NCI-H524 treated with DMSO at 0.1 percent for 48 hours (cell line): ENCODE measurements around the gene KITLG.
"Not testable (repeated sequence)": the region's sequence is repeated elsewhere in the genome, so short reads cannot be mapped to it uniquely, and the experiment has no call there.

Experiments
- DNase-seq: peaks from one replicate; lab custom pipeline; 2025; lab: John Stamatoyannopoulos, UW

The KITLG gene

DNA sequence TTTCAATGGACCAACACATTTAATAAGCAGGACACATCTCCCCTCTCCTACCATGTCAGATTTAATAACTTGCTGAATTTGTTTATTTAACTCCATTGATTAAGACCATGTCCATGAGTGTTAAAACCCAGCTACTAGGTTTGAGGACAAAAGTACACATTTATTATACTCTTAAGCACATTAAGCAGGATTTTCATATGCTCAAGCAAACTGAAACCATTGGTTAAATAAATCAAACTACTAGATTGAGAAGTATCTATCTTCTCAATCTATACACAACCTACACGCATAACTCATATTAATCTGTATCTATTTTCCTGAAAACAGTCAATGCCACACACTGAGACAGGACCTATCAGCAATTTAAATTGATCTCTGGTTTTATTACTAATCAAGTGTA is 85.2 kb downstream of the KITLG start:
- DNase-seq, result no peak

GRCh38 chr12:88494520-88494919 is 85.8 kb downstream of the KITLG start:
- DNase-seq, result no peak

- no peak for DNase-seq
Measured at GRCh38 chr12:88493636-88494035, 86.6 kb downstream of the KITLG start.

GRCh38 chr12:88490425-88490824 is 89.8 kb downstream of the KITLG start:
- DNase-seq, result no peak

DNA sequence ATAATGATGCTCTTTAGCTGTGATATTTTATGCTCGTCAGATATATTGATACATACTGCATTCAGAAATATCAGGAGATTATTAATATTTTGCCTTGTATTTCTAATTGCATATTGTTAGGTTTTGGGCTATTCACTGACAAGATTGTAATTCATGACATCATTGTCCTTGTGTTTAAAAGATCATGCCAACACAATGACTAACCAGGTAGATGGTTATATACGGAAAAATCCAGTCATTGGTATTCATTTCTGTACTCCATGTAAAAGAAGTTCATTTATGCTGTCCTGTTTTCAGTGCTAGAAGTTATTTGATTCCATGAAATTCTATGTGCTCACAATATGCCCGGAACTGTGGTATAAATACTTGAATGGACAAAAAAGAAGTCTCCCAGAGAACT is 107.5 kb downstream of the KITLG start:
- no peak for DNase-seq

DNA sequence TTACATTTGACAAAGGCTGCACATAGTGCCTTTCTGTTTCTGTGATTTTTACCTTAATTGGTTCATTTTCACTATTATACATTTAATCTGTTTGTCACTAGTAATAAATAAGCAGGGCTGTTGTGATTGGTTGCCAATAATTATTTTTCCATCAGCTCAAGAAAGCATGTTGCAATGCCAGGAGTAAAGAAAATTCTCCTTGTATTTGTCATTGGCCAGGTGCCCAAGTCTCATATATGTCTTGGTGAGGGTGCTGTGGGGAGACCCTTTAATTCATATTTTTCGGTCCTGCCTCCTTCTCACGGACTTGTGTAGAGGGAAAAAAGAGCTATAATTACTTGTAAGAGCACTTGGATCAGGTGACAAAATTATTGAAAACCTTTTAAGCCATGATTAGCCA is 108.0 kb downstream of the KITLG start:
- no peak for DNase-seq

- DNase-seq, result no peak
Measured at GRCh38 chr12:88471331-88472045, 108.8 kb downstream of the KITLG start.

DNA sequence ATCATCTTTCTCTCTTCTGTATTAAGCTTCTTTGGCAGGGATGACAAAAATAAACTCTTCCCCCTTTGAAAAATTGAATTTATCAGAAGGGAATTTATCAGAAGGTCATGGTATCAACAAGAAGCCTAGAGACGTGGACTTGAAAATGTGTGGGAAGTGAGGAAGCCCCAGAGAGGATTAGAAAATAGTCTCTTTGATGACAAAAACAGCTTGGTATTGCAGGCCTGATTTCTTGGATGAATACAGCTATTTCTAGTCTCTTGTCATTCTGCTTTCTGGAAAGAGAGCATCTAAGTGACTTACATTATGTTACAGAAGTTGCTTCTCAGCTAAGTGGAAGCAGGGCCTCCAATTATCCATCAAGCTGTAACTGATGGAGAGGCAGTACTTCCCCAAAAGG is 111.1 kb downstream of the KITLG start:
- no peak for DNase-seq

GRCh38 chr12:88468581-88468980 is 111.7 kb downstream of the KITLG start:
- no peak for DNase-seq

- not testable (repeated sequence) for DNase-seq
Measured at GRCh38 chr12:88466708-88467107, 113.6 kb downstream of the KITLG start.

GRCh38 chr12:88458327-88458726 is 121.9 kb downstream of the KITLG start:
- no peak for DNase-seq

DNA sequence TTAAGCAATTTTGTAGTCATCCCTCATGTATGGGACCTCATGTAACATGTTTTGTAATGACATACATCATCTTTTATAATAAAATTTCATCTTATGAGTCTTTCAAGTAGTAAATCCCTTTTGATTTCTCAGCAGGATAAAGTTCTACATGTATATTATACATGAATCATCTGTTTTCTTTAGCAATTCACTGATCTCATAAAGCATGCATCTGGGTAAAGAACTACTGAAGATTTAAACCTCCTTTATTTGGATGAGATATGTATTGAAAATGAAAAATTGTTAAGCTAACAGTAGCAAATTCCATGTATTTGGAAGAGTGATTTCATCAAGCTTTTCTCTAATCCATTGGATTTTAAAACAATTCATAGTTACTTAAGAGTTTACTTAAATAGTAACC is 126.9 kb downstream of the KITLG start:
- DNase-seq, result no peak

DNA sequence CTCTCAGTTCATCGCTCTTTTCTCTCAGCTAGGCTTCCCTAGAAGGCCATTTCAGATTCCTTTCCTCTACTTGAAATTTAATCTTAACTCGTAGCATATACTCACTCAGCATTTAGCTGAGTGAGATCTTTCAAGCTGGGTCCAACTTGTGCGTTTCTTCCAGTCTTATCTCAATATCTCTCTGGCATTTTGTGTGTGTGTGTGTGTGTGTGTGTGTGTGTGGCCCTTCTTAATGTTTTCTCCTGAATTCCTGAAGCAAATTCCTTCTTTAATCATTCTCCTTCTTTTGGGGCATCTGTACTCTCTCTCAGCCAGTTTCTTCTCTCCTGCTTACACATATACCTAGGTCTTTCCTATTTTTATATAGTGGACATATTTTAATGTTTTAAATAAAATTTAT is 129.1 kb downstream of the KITLG start:
- DNase-seq, result no peak

GRCh38 chr12:88450136-88450535 is 130.1 kb downstream of the KITLG start:
- no peak for DNase-seq

DNA sequence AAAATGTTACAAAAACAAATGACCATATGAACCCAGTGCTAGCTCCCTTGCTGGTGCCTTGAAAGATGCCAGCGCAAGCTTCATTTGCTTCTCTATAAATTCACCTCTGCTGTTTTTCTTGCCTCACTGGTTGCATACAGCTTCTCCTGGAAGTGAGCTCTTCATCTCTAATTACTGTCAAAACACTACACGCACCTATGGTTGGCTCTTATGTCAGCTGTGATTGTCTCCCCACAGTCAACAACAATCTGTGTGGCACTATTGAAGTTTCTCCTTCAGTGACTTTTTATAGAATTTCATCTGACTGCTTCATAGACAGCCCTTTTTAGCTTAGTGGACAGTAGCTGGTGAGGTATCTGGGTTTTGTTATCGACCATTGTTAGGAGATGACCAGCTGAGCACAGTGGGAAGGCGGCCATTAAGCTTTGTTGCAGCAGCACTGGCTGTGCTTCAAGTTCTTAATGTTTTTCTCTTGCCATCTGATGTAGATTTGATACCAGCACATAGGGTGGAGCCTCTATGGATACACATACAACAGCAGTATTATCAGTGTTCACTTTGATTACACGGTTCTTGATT is 131.8 kb downstream of the KITLG start:
- DNase-seq, result no peak

DNA sequence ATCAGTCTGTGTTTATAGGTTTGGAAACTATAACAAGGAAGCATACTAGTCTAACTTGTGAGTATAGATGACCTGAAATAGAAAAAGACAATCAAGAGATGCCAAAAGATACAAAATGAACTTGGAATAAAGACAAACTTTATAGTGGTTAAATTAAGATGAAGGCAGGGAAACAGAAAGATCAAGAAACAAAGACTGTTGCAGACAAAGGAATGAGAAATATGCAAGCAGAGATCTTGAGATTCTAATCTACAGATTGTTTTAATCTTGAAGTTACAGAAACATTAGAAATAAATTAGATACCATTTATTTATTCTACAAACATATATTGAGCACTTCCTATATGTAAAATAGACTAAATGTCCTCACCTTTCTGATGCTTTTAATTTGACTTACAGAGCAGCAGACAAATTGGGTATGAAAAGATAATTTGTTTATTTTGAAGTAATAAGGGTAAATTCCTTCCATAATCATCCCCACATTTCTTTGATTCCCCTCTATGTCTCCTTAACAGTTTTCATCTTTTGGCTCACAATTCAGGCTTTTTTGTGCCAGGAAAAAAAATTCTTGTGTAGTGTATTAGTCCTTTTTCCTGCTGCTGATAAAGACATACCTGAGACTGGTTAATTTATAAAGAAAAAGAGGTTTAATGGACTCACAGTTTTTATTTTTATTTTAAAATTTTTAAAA is 134.4 kb downstream of the KITLG start:
- no peak for DNase-seq

GRCh38 chr12:88444481-88444880 is 135.8 kb downstream of the KITLG start:
- no peak for DNase-seq
